Endothelial cell of umbilical vein (primary cell): ENCODE data around the gene GRAMD1B. TPM values are rescaled to one million over a fixed set of nuclear protein-coding genes. Genes with fewer than 3 reads are reported as not detected.

ENCODE experiments used
- BruUV-seq: library from RNA; stranded (reverse); fragments of 400-500 nt; replicated peaks from 2 replicates; lab custom pipeline; 2021; lab: Mats Ljungman, UMichigan
- CTCF ChIA-PET: fragments of 300-600, 350-600 bp; sonication (Branson Sonifier 250); formaldehyde crosslinking; loops from one replicate; lab custom pipeline; 2021; ENCODE audit warnings: antibody characterized with exemption, inconsistent platforms; lab: Charles Lee
- POLR2A ChIA-PET: fragments of 300-600, 350-600 bp; sonication (Branson Sonifier 250); formaldehyde crosslinking; loops from one replicate; lab custom pipeline; 2021; ENCODE audit warnings: antibody characterized with exemption, inconsistent platforms; lab: Charles Lee
- DNase-seq: peaks from one replicate; pipeline ENCODE4 v3.0.0-alpha.2; 2011; ENCODE audit warnings: low read depth, low spot score
- FAIRE-seq: peaks from 2 replicates; lab custom pipeline; 2011; peaks lifted over from hg19 to GRCh38; lab: Jason Lieb, UNC
- H2AFZ ChIP-seq: 2 replicates; pipeline ENCODE4 v1.6.0; 2012; ENCODE audit warnings: low read depth, low read length, control low read depth, inconsistent platforms
- H3K27ac ChIP-seq: 2 replicates; pipeline ENCODE4 v1.5.1; 2011; ENCODE audit warnings: low read depth, mild to moderate bottlenecking, control low read depth, low read length, moderate library complexity; ENCODE audit not compliant: insufficient read depth
- H3K27me3 ChIP-seq, 2 experiments: 2 replicates each; pipeline versions ENCODE4 v1.6.0 to v1.6.1; 2011; ENCODE audit warnings: low read length in 2 of 2, mixed read lengths in 1 of 2; ENCODE audit not compliant: control insufficient read depth in 2 of 2, insufficient read depth in 2 of 2
- H3K36me3 ChIP-seq, 2 experiments: 2 replicates in 1 of 2; 3 replicates in 1 of 2; pipeline ENCODE4 v1.5.1; 2011; ENCODE audit warnings: low read length in 2 of 2, mild to moderate bottlenecking in 1 of 2, moderate library complexity in 1 of 2; ENCODE audit not compliant: control insufficient read depth in 2 of 2, insufficient read depth in 2 of 2; ENCODE audit errors: extremely low read depth in 1 of 2
- H3K4me1 ChIP-seq: 3 replicates; pipeline ENCODE4 v1.5.1; 2011; ENCODE audit warnings: mild to moderate bottlenecking, low read length; ENCODE audit not compliant: control insufficient read depth, insufficient read depth; ENCODE audit errors: extremely low read depth
- H3K4me2 ChIP-seq: 2 replicates; pipeline ENCODE4 v1.6.1; 2011; ENCODE audit warnings: low read length, control low read depth, mixed read lengths; ENCODE audit not compliant: insufficient read depth
- H3K4me3 ChIP-seq, 3 experiments: fragments of 200-600 bp in 1 of 3; sonication (generic), shearing (Covaris generic) in 1 of 3; replicated peaks in 1 of 3; 2 replicates each; pipeline ENCODE4 v1.5.1; 2011 to 2016; ENCODE audit warnings: control low read depth in 3 of 3, low read length in 3 of 3, mild to moderate bottlenecking in 2 of 3, inconsistent platforms in 1 of 3, low read depth in 1 of 3, moderate library complexity in 1 of 3; ENCODE audit not compliant: insufficient read depth in 1 of 3
- H3K79me2 ChIP-seq: 2 replicates; pipeline ENCODE4 v1.6.0; 2012; ENCODE audit warnings: low read length, inconsistent platforms; ENCODE audit not compliant: control insufficient read depth, insufficient read depth
- H3K9ac ChIP-seq: replicated peaks from 2 replicates; pipeline ENCODE3; 2011; ENCODE audit warnings: low read length, control low read depth; ENCODE audit not compliant: insufficient read depth; ENCODE audit errors: extremely low read depth
- H3K9me1 ChIP-seq: replicated peaks from 3 replicates; pipeline ENCODE4 v1.6.0; 2011; ENCODE audit warnings: mild to moderate bottlenecking, low read length; ENCODE audit not compliant: control insufficient read depth, insufficient read depth; ENCODE audit errors: extremely low read depth
- H3K9me3 ChIP-seq: replicated peaks from 2 replicates; pipeline ENCODE4 v1.5.1; 2012; ENCODE audit warnings: low read length, inconsistent platforms; ENCODE audit not compliant: control insufficient read depth, insufficient read depth
- H4K20me1 ChIP-seq: replicated peaks from 2 replicates; pipeline ENCODE3; 2011; ENCODE audit warnings: mild to moderate bottlenecking, low read length; ENCODE audit not compliant: control insufficient read depth, insufficient read depth; ENCODE audit errors: extremely low read depth
- CTCF ChIP-seq, 2 donors: IDR thresholded peaks; 1 replicate in 1 of 2; 2 replicates in 1 of 2; pipeline ENCODE4 v1.5.1; 2011; ENCODE audit warnings: low read length in 2 of 2, mild to moderate bottlenecking in 2 of 2, moderate library complexity in 2 of 2, control low read depth in 1 of 2, inconsistent platforms in 1 of 2, low read depth in 1 of 2; ENCODE audit not compliant: insufficient read depth in 1 of 2; ENCODE audit errors: extremely low read depth in 1 of 2
- EZH2 ChIP-seq: IDR thresholded peaks from 2 replicates; pipeline ENCODE4 v1.6.1; 2012; ENCODE audit warnings: borderline replicate concordance, low read depth, mild to moderate bottlenecking, moderate library complexity, low read length, inconsistent platforms; ENCODE audit not compliant: severe bottlenecking
- FOS ChIP-seq: IDR thresholded peaks from 2 replicates; pipeline ENCODE4 v1.6.1; 2011; ENCODE audit warnings: mild to moderate bottlenecking, low read length, moderate library complexity, borderline replicate concordance; ENCODE audit not compliant: insufficient read depth
- GATA2 ChIP-seq: IDR thresholded peaks from 2 replicates; pipeline ENCODE4 v1.7.0; 2011; ENCODE audit warnings: low read depth, mild to moderate bottlenecking, moderate library complexity, mixed read lengths, low read length; ENCODE audit not compliant: insufficient read length, insufficient read depth
- JUN ChIP-seq: IDR thresholded peaks from 2 replicates; pipeline ENCODE4 v1.6.1; 2011; ENCODE audit warnings: borderline replicate concordance, low read depth; ENCODE audit not compliant: insufficient read length, insufficient read depth
- MAX ChIP-seq: IDR thresholded peaks from 2 replicates; pipeline ENCODE4 v1.6.1; 2011; ENCODE audit not compliant: insufficient read depth, insufficient read length
- MYC ChIP-seq: IDR thresholded peaks from one replicate; pipeline ENCODE4 v1.6.1; 2011; ENCODE audit warnings: mild to moderate bottlenecking, low read depth, low read length
- POLR2A ChIP-seq: IDR thresholded peaks from 2 replicates; pipeline ENCODE4 v1.6.1; 2012; ENCODE audit warnings: low read depth, mild to moderate bottlenecking, control low read depth, low read length
- POLR2AphosphoS5 ChIP-seq: IDR thresholded peaks from 2 replicates; pipeline ENCODE4 v1.6.1; 2012; ENCODE audit warnings: low read depth, mild to moderate bottlenecking, control low read depth, low read length, moderate library complexity; ENCODE audit not compliant: insufficient read depth
- dilution Hi-C: fragments of 300-500 bp; cut with MboI; formaldehyde crosslinking; loops from one replicate; pipeline ENCODE4 v1.15.0; 2019; ENCODE audit warnings: low sequenced_read_pairs; ENCODE audit not compliant: extremely low pct_ligation_motif_present
- intact Hi-C: fragments of 100-400 bp; cut with micrococcal nuclease; formaldehyde crosslinking; loops from one replicate; pipeline ENCODE4 v1.10.0; 2022
- polyA plus RNA-seq, 4 experiments: library from polyadenylated mRNA; depleted of rRNA in 3 of 4; stranded (reverse) in 3 of 4; unstranded in 1 of 4; fragments of >200 nt; gene quantifications; 2 replicates each; pipeline versions ENCODE4 v1.2.1 to v1.2.3, GENCODE V29; 2011 to 2012; ENCODE audit warnings: missing spikeins in 1 of 4
- total RNA-seq: library from RNA; stranded (reverse); gene quantifications from 2 replicates; pipeline ENCODE4 v1.2.3, GENCODE V29; 2021

The GRAMD1B gene
- total and polyA plus RNA-seq, 2 donors (not counting 3 experiments of a cell fraction or from before 2014, with no cell fraction given): 5.1 to 11.1 TPM

GRCh38 chr11:123474994-123475393 lies 44.9 kb downstream of the GRAMD1B start:
- ChIA-PET CTCF (interaction anchor here (0.6 to 8.1 kb wide), 23 partner anchors 9 to 372 kb away, joined by 3 to 368 read pairs (median 5); no protein-coding TSS in a partner anchor), POLR2A (no interaction called here)
- Histone ChIP-seq H4K20me1 (no peaks in the 10 kb centered on the region), H3K9me1 (no peaks in the 10 kb centered on the region), H2AFZ (peak overlapping the region; percentile 72), H3K9ac (peak overlapping the region; percentile 64), H3K27ac (peak overlapping the region; percentile 92), H3K4me2 (peak overlapping the region; percentile 68), H3K4me3 (no peak overlapping the region), H3K36me3 (no peaks in the 10 kb centered on the region), H3K9me3 (no peaks in the 10 kb centered on the region), H3K79me2 (no peaks in the 10 kb centered on the region), H3K27me3 (no peaks in the 10 kb centered on the region), H3K4me1 (peaks cover 27% of the 10 kb centered on the region)
- peak; percentile 48 for FAIRE-seq
- DNase-seq: peak; percentile 61
- dilution Hi-C loops (loop anchor here (25.0 kb wide), 1 partner anchor 163 kb away; no protein-coding TSS in a partner anchor), intact Hi-C loops (loop anchor here (1.0 to 2.0 kb wide), 5 partner anchors 21 to 413 kb away; partner anchors contain the start of gene HSPA8)
- BruUV-seq: no TSS peak
- no peak for TF ChIP-seq MYC
- no peak for TF ChIP-seq GATA2
- TF ChIP-seq JUN: no peak
- no peak for TF ChIP-seq MAX
- TF ChIP-seq FOS: no peak
- TF ChIP-seq POLR2A: no peak
- no peak for TF ChIP-seq POLR2AphosphoS5
- TF ChIP-seq CTCF (IDR thresholded peaks at IDR 0.05; ENCODE audit: extremely low read depth in 1 of 2, insufficient read depth in 1 of 2, low read depth in 1 of 2, low read length in 2 of 2): no peak
- no peak for TF ChIP-seq EZH2
